Neural cell (in vitro differentiated cells): ENCODE results near the gene ITGB5. TPM values are rescaled to one million over a fixed set of nuclear protein-coding genes. Genes with fewer than 3 reads are reported as not detected.

Experiments used
- H2AFZ ChIP-seq: fragments of 200-600, 300-800 bp; sonication (generic), shearing (Covaris generic); 2 replicates; pipeline ENCODE4 v1.6.0; 2014; ENCODE audit warnings: low read depth, mild to moderate bottlenecking, antibody characterized with exemption, low read length, moderate library complexity
- H3F3A ChIP-seq: fragments of 200-600 bp; shearing (Covaris generic); 2 replicates; pipeline ENCODE4 v1.6.1; 2016; ENCODE audit warnings: mild to moderate bottlenecking, moderate library complexity, mixed read lengths, antibody characterized with exemption, low read length; ENCODE audit not compliant: insufficient read depth, poor library complexity, severe bottlenecking
- H3K27ac ChIP-seq: fragments of 200-600, 300-800 bp; sonication (generic), shearing (Covaris generic); 2 replicates; pipeline ENCODE4 v1.5.1; 2014; ENCODE audit warnings: mild to moderate bottlenecking, low read length, moderate library complexity
- H3K27me3 ChIP-seq: fragments of 300-800, 200-600 bp; sonication (generic), shearing (Covaris generic); 2 replicates; pipeline ENCODE4 v1.6.0; 2014; ENCODE audit warnings: mild to moderate bottlenecking, low read depth, low read length, moderate library complexity; ENCODE audit not compliant: insufficient read depth
- H3K36me3 ChIP-seq: fragments of 300-800, 200-600 bp; sonication (generic), shearing (Covaris generic); 2 replicates; pipeline ENCODE4 v1.5.1; 2014; ENCODE audit warnings: mild to moderate bottlenecking, antibody characterized with exemption, low read length, moderate library complexity; ENCODE audit not compliant: insufficient read depth
- H3K4me2 ChIP-seq: fragments of 300-800, 200-600 bp; sonication (generic), shearing (Covaris generic); 2 replicates; pipeline ENCODE4 v1.6.0; 2014; ENCODE audit warnings: mild to moderate bottlenecking, low read length
- H3K4me3 ChIP-seq: fragments of 300-800, 200-600 bp; sonication (generic), shearing (Covaris generic); 2 replicates; pipeline ENCODE4 v1.5.1; 2014; ENCODE audit warnings: mild to moderate bottlenecking, low read length, moderate library complexity
- H3K79me2 ChIP-seq: fragments of 200-600 bp; shearing (Covaris generic); replicated peaks from 2 replicates; pipeline ENCODE4 v1.6.0; 2014; ENCODE audit warnings: mild to moderate bottlenecking, low read length, moderate library complexity; ENCODE audit not compliant: insufficient read depth
- H3K9ac ChIP-seq: fragments of 300-800, 200-600 bp; sonication (generic), shearing (Covaris generic); 2 replicates; pipeline ENCODE4 v1.6.1; 2016; ENCODE audit warnings: mild to moderate bottlenecking, low read length, mixed read lengths
- H3K9me2 ChIP-seq: fragments of 200-600 bp; shearing (Covaris generic); 2 replicates; pipeline ENCODE4 v1.6.1; 2016; ENCODE audit warnings: mild to moderate bottlenecking, low read length, mixed read lengths; ENCODE audit not compliant: insufficient read depth
- H3K9me3 ChIP-seq: fragments of 200-600, 300-800 bp; sonication (generic), shearing (Covaris generic); 2 replicates; pipeline ENCODE4 v1.6.1; 2016; ENCODE audit warnings: mild to moderate bottlenecking, mixed run types, low read length, moderate library complexity, mixed read lengths
- H4K20me1 ChIP-seq: fragments of 200-600 bp; shearing (Covaris generic); 2 replicates; pipeline ENCODE4 v1.6.1; 2016; ENCODE audit warnings: mild to moderate bottlenecking, mixed run types; ENCODE audit not compliant: insufficient read depth
- CTCF ChIP-seq: fragments of 450-650 bp; IDR thresholded peaks from 2 replicates; pipeline ENCODE4 v1.5.1; 2014; ENCODE audit warnings: antibody characterized with exemption, mild to moderate bottlenecking, moderate library complexity; ENCODE audit not compliant: poor library complexity, severe bottlenecking
- EP300 ChIP-seq: fragments of 450-650 bp; conservative IDR thresholded peaks from 2 replicates; pipeline ENCODE4 v1.6.1; 2014; ENCODE audit warnings: antibody characterized with exemption, mild to moderate bottlenecking, moderate library complexity; ENCODE audit not compliant: poor library complexity, severe bottlenecking
- EZH2 ChIP-seq: fragments of 200-600, 300-800 bp; shearing (Covaris generic), sonication (generic); IDR thresholded peaks from 2 replicates; pipeline ENCODE4 v1.6.1; 2014; ENCODE audit warnings: antibody characterized with exemption, low read length, borderline replicate concordance, mild to moderate bottlenecking; ENCODE audit not compliant: insufficient read depth, poor library complexity, severe bottlenecking
- MXI1 ChIP-seq: fragments of 450-650 bp; conservative IDR thresholded peaks from 2 replicates; pipeline ENCODE4 v1.6.1; 2014; ENCODE audit warnings: antibody characterized with exemption, mild to moderate bottlenecking; ENCODE audit not compliant: poor library complexity, severe bottlenecking
- POLR2AphosphoS5 ChIP-seq: IDR thresholded peaks from 2 replicates; pipeline ENCODE4 v1.6.1; 2012
- RAD21 ChIP-seq: fragments of 450-650 bp; conservative IDR thresholded peaks from 2 replicates; pipeline ENCODE4 v1.6.1; 2014; ENCODE audit warnings: antibody characterized with exemption, mild to moderate bottlenecking, moderate library complexity
- REST ChIP-seq: IDR thresholded peaks from 2 replicates; pipeline ENCODE4 v1.6.1; 2012; ENCODE audit warnings: borderline replicate concordance
- SMC3 ChIP-seq: fragments of 450-650 bp; conservative IDR thresholded peaks from 2 replicates; pipeline ENCODE4 v1.6.1; 2014; ENCODE audit warnings: antibody characterized with exemption, mild to moderate bottlenecking, moderate library complexity; ENCODE audit not compliant: poor library complexity
- TAF1 ChIP-seq: IDR thresholded peaks from 2 replicates; pipeline ENCODE4 v1.6.1; 2012; ENCODE audit warnings: low read depth
- polyA plus RNA-seq: library from polyadenylated mRNA; depleted of rRNA; stranded (reverse); fragments of >200 nt; gene quantifications from 2 replicates; pipeline ENCODE4 v1.2.3, GENCODE V29; 2014

ITGB5 gene
- polyA plus RNA-seq, 1 donor from 2014 or later: 1.2 TPM

DNA sequence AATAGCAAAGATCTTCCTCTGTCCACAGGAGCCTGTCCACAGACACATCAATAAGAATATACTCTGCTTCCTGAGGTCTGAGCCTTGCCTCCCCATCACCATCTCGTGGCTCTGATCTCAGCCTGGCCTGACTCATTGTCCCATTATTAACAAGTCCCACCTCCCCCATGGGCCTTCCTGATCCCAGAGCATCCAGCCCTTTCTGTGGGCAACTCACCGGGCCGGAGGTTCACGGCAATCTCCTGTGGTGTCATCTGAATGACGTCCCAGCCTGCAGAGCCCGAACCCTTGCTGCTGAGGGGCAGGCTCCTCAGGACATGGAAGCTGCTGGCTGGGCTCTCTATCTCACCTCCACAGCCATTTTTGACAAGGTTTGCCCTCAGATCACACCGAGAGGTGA, 28.1 kb downstream of the ITGB5 start:
- TF ChIP-seq POLR2AphosphoS5 (no peak), REST (no peak), SMC3 (no peak), EZH2 (no peak)
- no peaks in the 10 kb centered on the region for H3K79me2 ChIP-seq
- no peak overlapping the region for H3K4me3 ChIP-seq
- H3K27ac ChIP-seq: no peak overlapping the region
- H2AFZ ChIP-seq: no peak overlapping the region
- no peaks in the 10 kb centered on the region for H3K9me3 ChIP-seq
- no peaks in the 10 kb centered on the region for H4K20me1 ChIP-seq
- H3K9ac ChIP-seq: no peak overlapping the region
- H3K36me3 ChIP-seq: no peaks in the 10 kb centered on the region
- no peaks in the 10 kb centered on the region for H3K27me3 ChIP-seq
- H3F3A ChIP-seq: no peaks in the 10 kb centered on the region
- H3K4me2 ChIP-seq: no peak overlapping the region
- H3K9me2 ChIP-seq: no peaks in the 10 kb centered on the region

- Histone ChIP-seq H4K20me1 (no peaks in the 10 kb centered on the region), H3K4me2 (no peak overlapping the region), H3K27ac (no peak overlapping the region), H3K9ac (no peak overlapping the region), H3K9me3 (no peaks in the 10 kb centered on the region), H3K4me3 (no peak overlapping the region), H3K27me3 (no peaks in the 10 kb centered on the region), H3K36me3 (no peaks in the 10 kb centered on the region), H3K9me2 (no peaks in the 10 kb centered on the region), H3K79me2 (no peaks in the 10 kb centered on the region), H3F3A (no peaks in the 10 kb centered on the region), H2AFZ (no peak overlapping the region)
- TF ChIP-seq EZH2 (no peak), MXI1 (no peak), SMC3 (no peak), POLR2AphosphoS5 (no peak), RAD21 (no peak), CTCF (no peak), REST (no peak), TAF1 (no peak), EP300 (no peak)
Measured at GRCh38 chr3:124858275-124858674, 28.9 kb downstream of the ITGB5 start.
